ENCODE data around the gene DUSP15. TPM values are rescaled to one million over a fixed set of nuclear protein-coding genes. Genes with fewer than 3 reads are reported as not detected.

Gene DUSP15
- total and polyA plus RNA-seq, 2 of the 4 experiments (the other 2 are of a cell fraction), result not detected

GRCh38 chr20:31896049-31896448 lies 25.7 kb upstream of the DUSP15 start:
- Histone ChIP-seq H3K4ac (ENCODE audit: low read depth, low read length) (no peak overlapping the region), H2BK5ac (ENCODE audit: low read depth, low read length, poor library complexity, severe bottlenecking) (no peak overlapping the region), H3K4me1 (ENCODE audit: control insufficient read depth, insufficient read depth, low read length) (no peaks in the 10 kb centered on the region), H4K5ac (ENCODE audit: low read depth, low read length) (no peak overlapping the region), H2AFZ (replicated peaks; ENCODE audit: low read length, poor library complexity) (no peak overlapping the region), H3K4me3 (ENCODE audit: insufficient read depth, low read depth, low read length) (no peak overlapping the region), H2BK20ac (ENCODE audit: low read depth, low read length) (no peak overlapping the region), H3K56ac (ENCODE audit: extremely low read depth, insufficient read depth, low read length) (no peak overlapping the region), H4K91ac (ENCODE audit: insufficient read depth, low read depth, low read length) (no peak overlapping the region), H3K27ac (ENCODE audit: insufficient read depth, low read length) (no peak overlapping the region), H3K9me3 (ENCODE audit: control insufficient read depth, insufficient read depth, low read length) (no peaks in the 10 kb centered on the region), H2BK15ac (ENCODE audit: low read depth, low read length) (no peak overlapping the region), H3K9ac (ENCODE audit: low read depth, low read length) (no peak overlapping the region), H4K8ac (ENCODE audit: low read depth in 2 of 2, low read length in 2 of 2) (no peak overlapping the region), H4K20me1 (ENCODE audit: insufficient read depth, low read length) (no peaks in the 10 kb centered on the region), H3K14ac (replicated peaks; ENCODE audit: low read depth, low read length) (no peak overlapping the region), H3K27me3 (ENCODE audit: control insufficient read depth, insufficient read depth, low read length) (peaks cover 17% of the 10 kb centered on the region), H3K9me1 (ENCODE audit: insufficient read depth, low read length) (no peaks in the 10 kb centered on the region), H3K23ac (ENCODE audit: low read depth, low read length) (no peak overlapping the region), H2BK120ac (ENCODE audit: low read depth, low read length) (no peak overlapping the region), H3K4me2 (ENCODE audit: low read depth, low read length) (no peak overlapping the region), H3K36me3 (ENCODE audit: control insufficient read depth, insufficient read depth, low read length) (no peaks in the 10 kb centered on the region), H3K18ac (ENCODE audit: low read depth, low read length) (no peak overlapping the region), H2AK5ac (ENCODE audit: low read depth, low read length) (no peak overlapping the region), H2AK9ac (replicated peaks; ENCODE audit: low read depth, low read length, poor library complexity) (no peak overlapping the region), H3K79me1 (ENCODE audit: low read depth in 1 of 2, low read length in 2 of 2) (no peaks in the 10 kb centered on the region)
- WGBS, 2 experiments (ENCODE audit: extremely low coverage in 2 of 2, insufficient read length in 1 of 2), result no CpG with 5 or more reads among the region's 9 CpGs
- no peak for ATAC-seq (ENCODE audit: low read depth)
- ChIA-PET CTCF (no interaction called here), POLR2A (ENCODE audit: unreplicated experiment) (no interaction called here)
- in situ Hi-C loops (cut with MboI; ENCODE audit: low sequenced_read_pairs) (no loop called here), dilution Hi-C loops (cut with HindIII; ENCODE audit: low sequenced_read_pairs, unreplicated experiment) (no loop called here), intact Hi-C loops (cut with micrococcal nuclease) (no loop called here)
- TF ChIP-seq USF2 (IDR thresholded peaks at IDR 0.05; ENCODE audit: low read depth, low read length), result no peak
- TF ChIP-seq NFE2L2 (IDR thresholded peaks at IDR 0.05; ENCODE audit: low read depth, low read length), result no peak
- TF ChIP-seq MXI1 (IDR thresholded peaks at IDR 0.05; ENCODE audit: borderline replicate concordance, low read depth, low read length), result no peak
- no peak for TF ChIP-seq RFX5 (IDR thresholded peaks at IDR 0.05; ENCODE audit: low read depth, low read length)
- DNase-seq, result no peak
- no TSS peak for BruUV-seq (replicated peaks)
